ENCODE data around the gene LGR4.

- TF ChIP-seq CTCF (conservative IDR thresholded peaks at IDR 0.05) (no peak), EZH2 (IDR thresholded peaks at IDR 0.05; ENCODE audit: low read depth) (no peak)
Observed at GRCh38 chr11:27349919-27350318, 122.7 kb downstream of the LGR4 start.

Data from PC-9 (cell line).